NB4 (cell line): Measurements from ENCODE around the gene TP53BP1.

Source experiments
- DNase-seq: peaks from one replicate; pipeline ENCODE4 v3.0.0; 2010; ENCODE audit warnings: low read depth
- H3K4me3 ChIP-seq: one replicate; pipeline ENCODE4 v1.5.1; 2011; ENCODE audit warnings: mild to moderate bottlenecking, low read depth, low read length, moderate library complexity
- CTCF ChIP-seq: IDR thresholded peaks from one replicate; pipeline ENCODE4 v1.5.1; 2012; ENCODE audit warnings: low read depth, low read length
- MAX ChIP-seq: IDR thresholded peaks from 2 replicates; pipeline ENCODE4 v1.6.1; 2011; ENCODE audit warnings: low read depth, low read length
- MYC ChIP-seq: IDR thresholded peaks from 2 replicates; pipeline ENCODE4 v1.6.1; 2011; ENCODE audit warnings: low read depth, low read length
- POLR2A ChIP-seq: IDR thresholded peaks from 2 replicates; pipeline ENCODE4 v1.6.1; 2011; ENCODE audit warnings: mild to moderate bottlenecking; ENCODE audit not compliant: insufficient read length; ENCODE audit errors: extremely low read depth

TP53BP1 gene

GRCh38 chr15:43527016-43527801, 34.3 kb upstream of the TP53BP1 start:
- TF ChIP-seq MAX, result no peak
- no peak for TF ChIP-seq POLR2A
- TF ChIP-seq MYC, result no peak
- no peak for TF ChIP-seq CTCF
- H3K4me3 ChIP-seq, result no peak overlapping the region
- no peak for DNase-seq

GRCh38 chr15:43526261-43526930, 33.4 kb upstream of the TP53BP1 start:
- no peak for DNase-seq
- TF ChIP-seq MYC, result no peak
- TF ChIP-seq CTCF, result no peak
- TF ChIP-seq MAX, result no peak
- no peak for TF ChIP-seq POLR2A
- no peak overlapping the region for H3K4me3 ChIP-seq

- DNase-seq, result no peak
- TF ChIP-seq POLR2A (no peak), CTCF (no peak), MAX (no peak), MYC (no peak)
- no peak overlapping the region for H3K4me3 ChIP-seq
Measured at GRCh38 chr15:43525131-43525530, 32.2 kb upstream of the TP53BP1 start.

GRCh38 chr15:43524254-43524845, 31.4 kb upstream of the TP53BP1 start:
- TF ChIP-seq MAX, result no peak
- no peak for TF ChIP-seq CTCF
- no peak for TF ChIP-seq MYC
- no peak for TF ChIP-seq POLR2A
- H3K4me3 ChIP-seq, result no peak overlapping the region
- DNase-seq, result no peak

- TF ChIP-seq MAX, result no peak
- TF ChIP-seq CTCF, result no peak
- no peak for TF ChIP-seq MYC
- no peak overlapping the region for H3K4me3 ChIP-seq
- DNase-seq, result no peak
Measured at GRCh38 chr15:43523646-43524045, 30.7 kb upstream of the TP53BP1 start.
